Muscle of leg (tissue), 11 donors: ENCODE results near the gene ITGB6. TPM values are rescaled to one million over a fixed set of nuclear protein-coding genes. Genes with fewer than 3 reads are reported as not detected.
A peak's percentile ranks its signal among the peaks of the same experiment; 100 is the strongest.

Experiments
- DNase-seq: peaks from one replicate; pipeline ENCODE4 v3.0.0; 2013
- H3K27ac ChIP-seq: one replicate; pipeline ENCODE4 v1.5.1; 2013; ENCODE audit warnings: mild to moderate bottlenecking, low read length, control low read depth
- H3K27me3 ChIP-seq: one replicate; pipeline ENCODE4 v1.6.1; 2013; ENCODE audit warnings: low read length; ENCODE audit not compliant: control insufficient read depth, insufficient read depth
- H3K36me3 ChIP-seq: one replicate; pipeline ENCODE4 v1.6.1; 2013; ENCODE audit warnings: low read length; ENCODE audit not compliant: control insufficient read depth, insufficient read depth
- H3K4me1 ChIP-seq: one replicate; pipeline ENCODE4 v1.6.1; 2013; ENCODE audit warnings: low read length; ENCODE audit not compliant: control insufficient read depth, insufficient read depth
- H3K4me3 ChIP-seq: one replicate; pipeline ENCODE4 v1.5.1; 2013; ENCODE audit warnings: low read length, control low read depth
- H3K9me3 ChIP-seq: replicated peaks from 2 replicates; pipeline ENCODE4 v1.6.1; 2013; ENCODE audit warnings: low read depth, low read length; ENCODE audit not compliant: control insufficient read depth
- WGBS: methylation state at CpG from one replicate; pipeline ENCODE4 v1.1.5; 2013; ENCODE audit warnings: missing lambda C conversion rate; ENCODE audit not compliant: insufficient coverage; 5-methylcytosine and 5-hydroxymethylcytosine counted together
- polyA plus RNA-seq, 8 donors: library from polyadenylated mRNA; unstranded; fragments of 120-200 nt; gene quantifications; one replicate each; pipeline versions ENCODE4 v1.2.1 to v1.2.3, GENCODE V29; 2013; ENCODE audit warnings: inconsistent platforms in 1 of 8, low replicate concordance in 1 of 8; ENCODE audit not compliant: insufficient read length in 8 of 8, insufficient read depth in 1 of 8
- total RNA-seq: library from RNA; stranded (reverse); fragments of 120-200 nt; gene quantifications from one replicate; pipeline ENCODE4 v1.2.4, GENCODE V29; 2013

ITGB6 gene
- total and polyA plus RNA-seq, 9 donors, result 31.9 to 60.0 (median 37.7) TPM

GRCh38 chr2:160068906-160069305, 131.2 kb downstream of the ITGB6 start:
- Histone ChIP-seq H3K27me3 (no peaks in the 10 kb centered on the region), H3K9me3 (peaks cover 3% of the 10 kb centered on the region), H3K36me3 (no peaks in the 10 kb centered on the region), H3K4me3 (no peak overlapping the region), H3K4me1 (no peaks in the 10 kb centered on the region), H3K27ac (no peak overlapping the region)
- no CpG with 5 or more reads among the region's 2 CpGs for WGBS
- DNase-seq, result no peak

GRCh38 chr2:160064916-160065315, 135.2 kb downstream of the ITGB6 start:
- Histone ChIP-seq H3K4me3 (no peak overlapping the region), H3K9me3 (peaks cover 3% of the 10 kb centered on the region), H3K4me1 (peaks cover 11% of the 10 kb centered on the region), H3K27me3 (peaks cover 16% of the 10 kb centered on the region), H3K27ac (no peak overlapping the region), H3K36me3 (no peaks in the 10 kb centered on the region)
- DNase-seq, result no peak
- WGBS, result no CpG with 5 or more reads among the region's 1 CpG

- Histone ChIP-seq H3K27ac (no peak overlapping the region), H3K4me1 (peaks cover 11% of the 10 kb centered on the region), H3K4me3 (no peak overlapping the region), H3K27me3 (peaks cover 16% of the 10 kb centered on the region), H3K9me3 (peaks cover 3% of the 10 kb centered on the region), H3K36me3 (no peaks in the 10 kb centered on the region)
- 71% methylated on average over 4 of the region's 4 CpGs for WGBS
- no peak for DNase-seq
Observed at GRCh38 chr2:160063879-160064612, 136.0 kb downstream of the ITGB6 start.

- no CpG with 5 or more reads among the region's 5 CpGs for WGBS
- Histone ChIP-seq H3K36me3 (no peaks in the 10 kb centered on the region), H3K4me3 (no peak overlapping the region), H3K27ac (no peak overlapping the region), H3K4me1 (peaks cover 11% of the 10 kb centered on the region), H3K9me3 (no peaks in the 10 kb centered on the region), H3K27me3 (peaks cover 16% of the 10 kb centered on the region)
- DNase-seq, result no peak
Observed at GRCh38 chr2:160063271-160063670, 136.8 kb downstream of the ITGB6 start.

- no peak within 1 kb of the TSS for H3K27ac ChIP-seq
- no peaks in the 10 kb centered on the region for H3K9me3 ChIP-seq
- H3K36me3 ChIP-seq, result no peaks in the 10 kb centered on the region
- peaks cover 11% of the 10 kb centered on the region for H3K4me1 ChIP-seq
- WGBS, result under 1% methylated on average over 44 of the region's 52 CpGs
- peak; percentile 71 for DNase-seq
- H3K27me3 ChIP-seq, result peaks cover 16% of the 10 kb centered on the region
- H3K4me3 ChIP-seq, result peak within 1 kb of the TSS; percentile 58
Observed at GRCh38 chr2:160062292-160063005, 137.6 kb downstream of the ITGB6 start, which contains the start of gene PLA2R1. TSS of gene PLA2R1 (minus strand) at chr2:160062615. CDS start at chr2:160062403, 212 bp downstream.

GRCh38 chr2:160061944-160062291, 138.2 kb downstream of the ITGB6 start:
- Histone ChIP-seq H3K27ac (no peak overlapping the region), H3K9me3 (no peaks in the 10 kb centered on the region), H3K27me3 (peaks cover 16% of the 10 kb centered on the region), H3K4me1 (peaks cover 11% of the 10 kb centered on the region), H3K36me3 (no peaks in the 10 kb centered on the region), H3K4me3 (peak overlapping the region; percentile 58)
- WGBS, result 2% methylated on average over 25 of the region's 27 CpGs
- no peak for DNase-seq

GRCh38 chr2:160061533-160061932, 138.5 kb downstream of the ITGB6 start:
- WGBS, result 77% methylated on average over 16 of the region's 18 CpGs
- H3K4me1 ChIP-seq, result peaks cover 11% of the 10 kb centered on the region
- no peaks in the 10 kb centered on the region for H3K9me3 ChIP-seq
- H3K36me3 ChIP-seq, result no peaks in the 10 kb centered on the region
- no peak for DNase-seq
- no peak overlapping the region for H3K27ac ChIP-seq
- peaks cover 16% of the 10 kb centered on the region for H3K27me3 ChIP-seq
- H3K4me3 ChIP-seq, result peak overlapping the region; percentile 58

GRCh38 chr2:160060297-160060696, 139.8 kb downstream of the ITGB6 start:
- no peaks in the 10 kb centered on the region for H3K9me3 ChIP-seq
- no peak for DNase-seq
- WGBS, result 93% methylated on average over 2 of the region's 2 CpGs
- H3K4me3 ChIP-seq, result no peak overlapping the region
- peaks cover 16% of the 10 kb centered on the region for H3K27me3 ChIP-seq
- no peaks in the 10 kb centered on the region for H3K36me3 ChIP-seq
- H3K27ac ChIP-seq, result no peak overlapping the region
- H3K4me1 ChIP-seq, result peaks cover 11% of the 10 kb centered on the region

- Histone ChIP-seq H3K27me3 (peaks cover 10% of the 10 kb centered on the region), H3K4me3 (no peak overlapping the region), H3K4me1 (peaks cover 3% of the 10 kb centered on the region), H3K9me3 (no peaks in the 10 kb centered on the region), H3K27ac (no peak overlapping the region), H3K36me3 (no peaks in the 10 kb centered on the region)
- no peak for DNase-seq
- WGBS, result 45% methylated on average over 2 of the region's 2 CpGs
Observed at GRCh38 chr2:160057356-160057755, 142.7 kb downstream of the ITGB6 start.

GRCh38 chr2:160055726-160056108, 144.4 kb downstream of the ITGB6 start:
- H3K36me3 ChIP-seq, result no peaks in the 10 kb centered on the region
- H3K27me3 ChIP-seq, result no peaks in the 10 kb centered on the region
- H3K4me1 ChIP-seq, result no peaks in the 10 kb centered on the region
- WGBS, result 83% methylated on average over 1 of the region's 7 CpGs
- DNase-seq, result no peak
- no peaks in the 10 kb centered on the region for H3K9me3 ChIP-seq
- no peak overlapping the region for H3K4me3 ChIP-seq
- no peak overlapping the region for H3K27ac ChIP-seq
